Stimulated activated CD4-positive, alpha-beta T cell treated with anti-CD3 and anti-CD28 coated beads, Interleukin-1b, Interleukin-23, amount 100 ng/mL, for 1 hour (primary cell): ENCODE measurements around the gene AP2S1.
"Not testable (repeated sequence)": the region's sequence is repeated elsewhere in the genome, so short reads cannot be mapped to it uniquely, and the experiment has no call there.

ENCODE experiments used
- DNase-seq, 2 donors: peaks; one replicate each; pipeline ENCODE4 v3.0.0-alpha.2; 2020; ENCODE audit warnings: low read depth in 2 of 2

The AP2S1 gene

DNA sequence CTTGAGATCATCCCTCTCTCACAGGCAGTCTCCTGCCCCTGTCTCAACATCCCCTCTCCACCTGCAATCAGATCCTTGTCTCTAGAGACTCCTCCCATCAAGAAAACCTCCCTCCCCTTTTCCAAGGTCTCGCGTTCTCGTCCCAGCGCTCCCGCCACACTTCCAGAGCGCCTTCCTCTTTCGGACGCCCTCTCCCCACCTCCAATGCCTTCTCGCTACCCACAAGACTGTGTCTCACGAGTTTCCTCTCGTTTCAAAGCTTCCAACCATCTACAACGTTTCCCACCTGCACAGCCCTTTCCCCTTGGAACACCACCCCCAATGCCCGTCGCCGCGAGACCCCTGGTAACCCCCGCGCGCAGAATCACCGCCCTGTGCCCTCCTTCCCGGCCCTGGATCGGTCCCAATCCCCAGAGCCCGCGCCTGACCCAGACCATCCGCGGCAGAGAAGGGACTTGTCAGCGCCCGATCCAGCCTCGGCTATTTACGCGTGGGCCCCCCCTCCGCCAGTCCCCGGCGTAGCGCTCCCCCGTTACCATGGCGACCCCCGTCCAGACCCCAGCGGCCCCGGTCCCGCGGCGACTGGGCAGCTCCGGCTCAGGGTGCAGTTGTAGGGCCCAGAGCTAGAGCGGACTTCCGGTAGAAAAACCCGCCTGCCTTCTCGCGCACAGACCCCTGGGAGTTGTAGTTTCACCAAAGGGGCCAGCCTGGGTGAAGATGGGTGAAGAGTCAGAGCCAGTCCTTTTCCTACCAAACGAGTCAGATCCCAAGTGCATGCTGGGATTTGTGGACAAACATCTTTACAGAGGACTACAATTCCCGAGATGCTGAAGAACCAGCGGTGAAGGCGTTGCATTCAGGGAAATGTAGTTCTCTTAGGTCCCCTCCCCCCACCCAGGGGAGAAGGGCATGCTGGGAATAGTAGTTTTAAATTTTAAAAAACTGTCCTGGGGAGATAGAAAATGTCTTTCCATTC is at the start of gene AP2S1:
AP2S1 (minus strand) TSS at position 619 of the 976 bp plus-strand sequence; CDS start at position 539, 80 bp downstream.
- DNase-seq = peak; percentile 76 to 79

DNA sequence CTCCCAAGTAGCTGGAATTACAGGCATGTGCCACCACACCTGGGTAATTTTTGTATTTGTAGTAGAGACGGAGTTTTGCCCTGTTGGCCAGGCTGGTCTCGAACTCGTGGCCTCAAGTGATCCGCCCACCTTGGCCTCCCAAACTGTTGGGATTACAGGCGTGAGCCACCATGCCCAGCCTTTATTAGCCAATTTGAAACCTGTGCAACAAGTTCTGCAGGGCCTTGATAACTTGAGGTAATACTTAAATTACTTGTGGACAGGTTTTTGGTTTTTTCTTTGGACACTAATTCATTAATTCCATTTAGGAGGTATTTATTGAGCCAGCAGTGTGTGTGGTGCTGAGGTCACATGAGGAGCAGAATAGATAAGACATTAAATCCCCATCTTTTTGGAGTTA is 49.7 kb upstream of the AP2S1 start:
- DNase-seq = no peak

DNA sequence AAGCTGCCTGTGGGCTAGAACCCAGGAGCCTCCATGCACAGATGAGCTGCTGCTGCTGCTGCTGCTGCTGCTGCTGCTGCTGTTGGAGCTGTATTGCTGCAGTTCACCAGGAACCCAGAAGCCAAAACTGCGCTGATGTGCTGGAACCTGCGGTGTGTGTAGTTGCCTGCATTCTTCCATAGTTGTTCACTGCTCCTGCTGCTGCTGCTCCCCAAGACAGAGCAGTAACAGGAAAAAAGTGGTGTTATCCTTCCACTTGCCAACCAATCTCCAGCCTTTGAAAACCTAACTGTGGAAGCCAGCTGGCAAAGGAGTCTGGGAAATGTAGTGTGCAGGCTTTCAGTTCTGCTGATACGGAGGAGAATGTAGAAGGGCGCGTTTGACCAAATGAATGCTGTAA is 48.1 kb upstream of the AP2S1 start:
- no peak for DNase-seq

DNA sequence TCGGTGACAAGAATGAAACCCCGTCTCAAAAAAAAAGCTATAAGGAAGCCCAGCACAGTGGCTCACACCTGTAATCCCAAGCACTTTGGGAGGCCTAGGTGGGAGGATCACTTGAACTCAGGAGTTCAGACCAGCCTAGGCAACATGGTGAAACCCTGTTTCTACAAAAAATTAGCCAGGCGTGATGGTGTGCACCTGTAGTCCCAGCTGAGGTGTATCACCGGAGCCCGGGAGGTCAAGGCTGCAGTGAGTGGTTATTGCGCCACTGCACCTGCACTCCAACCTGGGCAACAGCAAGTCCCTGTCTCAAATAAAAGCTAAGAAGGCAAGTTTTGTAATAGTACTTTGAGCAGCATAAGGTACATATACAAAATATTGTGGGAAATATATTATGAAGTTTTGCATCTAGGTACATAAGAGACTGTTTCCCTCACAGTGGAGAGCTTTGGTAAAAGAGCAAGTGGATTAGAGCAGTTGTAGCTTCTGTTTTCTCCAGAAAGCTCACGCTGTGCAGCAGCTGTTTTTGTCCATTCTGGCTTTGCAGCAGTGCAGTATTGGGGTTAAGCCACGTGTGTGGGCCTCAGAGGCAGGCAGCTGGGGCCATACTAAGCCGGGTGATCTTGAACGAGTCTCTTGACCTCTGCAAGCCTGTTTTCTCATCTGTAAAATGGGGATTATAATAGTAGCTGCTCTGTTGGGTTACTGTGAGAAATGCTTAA is 45.6 kb upstream of the AP2S1 start:
- no peak for DNase-seq

DNA sequence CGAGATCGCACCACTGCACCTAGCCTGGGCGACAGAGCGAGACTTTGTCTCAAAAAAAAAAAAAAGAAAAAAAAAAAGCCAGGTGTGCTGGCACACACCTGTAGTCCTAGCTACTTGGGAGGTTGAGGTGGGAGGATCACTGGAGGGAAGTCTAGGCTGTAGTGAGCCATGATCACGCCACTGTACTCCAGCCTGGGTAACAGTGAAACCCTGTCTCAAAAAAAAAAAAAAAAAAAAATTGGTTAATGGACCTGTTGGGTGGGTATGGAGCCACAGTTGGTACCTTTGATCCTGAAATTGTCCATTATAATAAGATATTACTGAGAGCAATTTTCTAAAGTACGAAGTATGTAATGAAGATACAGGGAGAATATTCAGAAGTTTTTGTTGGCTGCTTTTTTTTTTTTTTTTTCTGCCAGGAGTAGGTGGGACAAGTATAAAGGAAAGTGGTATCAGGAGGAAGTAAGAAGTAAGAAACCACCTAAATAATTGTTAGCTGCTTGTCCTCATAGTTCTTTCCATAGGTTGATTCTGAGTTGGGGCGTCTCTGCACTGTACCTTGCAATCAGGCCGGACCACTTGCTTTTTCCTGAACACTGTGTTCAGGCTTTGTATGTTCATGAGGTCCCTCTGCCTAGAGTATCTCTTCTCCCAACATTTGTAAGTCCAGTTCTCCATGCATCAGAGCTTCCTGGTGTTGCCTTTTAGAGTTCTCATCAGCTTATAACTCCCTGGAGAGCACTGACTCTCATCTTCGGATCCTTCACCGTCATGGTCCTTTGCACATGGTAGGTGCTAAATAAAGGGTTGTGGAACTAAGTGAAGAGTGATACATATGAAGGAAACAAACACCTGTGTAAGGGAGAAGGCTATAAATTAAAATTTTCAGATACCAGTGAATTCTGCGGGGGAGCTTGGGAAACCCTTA is 41.9 kb upstream of the AP2S1 start:
- DNase-seq = no peak

DNA sequence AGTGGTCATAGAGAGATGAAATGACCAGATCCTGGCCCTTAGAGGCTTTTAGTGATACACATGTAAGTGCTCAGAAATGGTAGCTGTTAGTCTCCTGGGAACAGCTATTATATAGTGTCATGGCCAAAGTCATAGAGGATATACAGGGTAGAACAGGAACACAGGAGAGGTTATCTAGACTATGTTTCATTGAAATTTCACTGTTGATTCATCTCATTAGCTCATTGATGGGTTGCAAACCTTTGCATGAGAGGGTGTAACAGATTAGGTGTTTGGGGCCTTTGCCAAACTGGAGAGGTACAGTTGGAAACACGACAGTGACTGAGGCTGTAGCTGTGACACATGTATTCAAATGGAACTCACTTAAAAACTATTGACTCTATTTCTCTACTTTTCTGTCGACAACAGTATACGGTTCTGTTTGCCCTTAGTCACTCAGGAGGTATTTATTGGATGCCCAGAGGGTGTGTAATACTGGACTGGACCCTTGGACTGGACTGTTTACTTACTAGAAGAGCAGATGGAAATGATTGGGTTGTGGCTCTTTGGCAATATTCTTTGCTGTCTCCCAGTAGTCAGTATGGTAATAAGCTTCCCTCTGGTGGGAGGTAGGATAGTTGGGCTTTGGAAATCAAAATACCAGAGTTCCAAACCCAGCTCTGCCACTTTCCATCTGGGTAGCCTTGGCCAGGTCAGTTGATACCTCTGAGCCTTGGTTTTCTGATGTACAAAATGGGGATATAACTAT is 40.0 kb upstream of the AP2S1 start:
- DNase-seq = no peak

DNA sequence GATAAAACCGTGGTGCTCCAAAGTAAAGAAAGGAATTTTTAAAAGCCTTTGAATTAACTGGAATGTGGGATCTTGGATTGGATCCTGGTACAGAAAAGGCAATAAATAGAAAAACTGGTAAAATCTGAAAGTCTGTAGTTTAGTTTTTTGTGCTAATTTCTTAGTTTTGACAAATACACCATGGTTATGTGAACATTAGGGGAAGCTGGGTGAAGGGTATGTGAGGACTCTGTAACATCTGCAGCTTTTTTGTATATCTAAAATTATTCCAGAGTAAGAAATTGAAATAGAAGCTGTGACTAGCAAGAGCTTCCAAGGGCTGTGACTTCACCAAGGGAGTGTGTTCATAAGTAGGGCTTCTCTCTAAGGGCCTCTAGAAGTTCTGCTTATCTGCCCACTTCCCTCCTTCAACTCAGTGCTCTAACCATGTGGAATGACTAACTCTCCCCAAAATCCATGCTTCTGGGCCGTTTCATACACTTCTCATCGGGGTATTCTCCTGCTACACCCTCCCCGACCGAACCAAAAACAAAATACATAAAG is 36.7 kb upstream of the AP2S1 start:
- DNase-seq = no peak

DNA sequence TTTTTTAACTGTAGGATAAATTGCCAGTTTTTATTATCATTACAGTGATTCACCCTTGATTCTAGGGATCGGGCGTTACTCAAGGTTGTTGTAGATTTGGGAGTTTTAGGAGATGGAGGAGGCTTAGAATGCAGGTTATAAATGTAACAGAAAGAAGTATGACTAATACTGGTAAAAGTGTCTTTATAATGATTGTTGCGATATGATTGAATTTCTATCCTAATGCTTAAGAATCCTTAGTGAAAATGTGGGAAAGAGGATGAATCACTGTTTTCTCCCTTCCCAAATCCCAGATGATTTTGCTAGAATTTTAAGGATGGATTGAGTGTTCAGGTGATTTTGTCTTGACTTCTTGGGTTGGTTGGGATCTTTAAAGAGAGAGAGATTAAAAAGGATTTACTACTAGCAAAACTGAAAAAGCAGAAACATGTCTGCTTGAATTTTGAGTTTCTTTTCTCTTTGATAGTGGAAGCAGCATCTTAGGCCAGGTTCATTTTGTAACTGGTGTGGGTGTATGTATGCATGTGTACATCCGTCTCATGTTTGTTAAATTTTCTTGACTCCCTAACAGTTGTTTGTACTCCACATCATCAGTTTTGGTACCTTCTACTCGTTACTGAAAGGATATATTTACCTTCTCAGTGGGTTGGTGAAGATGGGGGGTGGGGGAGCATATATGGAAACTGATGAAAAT is 36.0 kb upstream of the AP2S1 start:
- no peak for DNase-seq

DNA sequence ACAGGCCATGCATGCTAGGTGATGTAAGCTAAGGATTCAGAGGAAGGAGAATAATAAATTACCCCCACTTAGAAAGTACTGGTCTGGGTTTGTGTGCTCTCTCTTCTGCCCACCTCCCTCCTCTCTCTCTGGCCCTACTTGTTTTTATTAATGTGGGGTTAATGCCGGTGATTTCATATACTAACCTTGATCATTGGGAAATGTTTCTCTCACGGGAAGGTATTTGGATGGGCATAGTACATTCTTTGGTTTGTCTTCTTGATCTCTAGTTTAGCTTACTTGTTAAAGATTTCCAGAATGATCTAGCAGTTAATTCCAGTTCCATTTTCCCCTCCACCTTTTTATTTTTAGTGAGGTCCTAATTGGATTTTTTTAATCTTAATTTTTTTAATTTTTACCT is 34.8 kb upstream of the AP2S1 start:
- DNase-seq = no peak

DNA sequence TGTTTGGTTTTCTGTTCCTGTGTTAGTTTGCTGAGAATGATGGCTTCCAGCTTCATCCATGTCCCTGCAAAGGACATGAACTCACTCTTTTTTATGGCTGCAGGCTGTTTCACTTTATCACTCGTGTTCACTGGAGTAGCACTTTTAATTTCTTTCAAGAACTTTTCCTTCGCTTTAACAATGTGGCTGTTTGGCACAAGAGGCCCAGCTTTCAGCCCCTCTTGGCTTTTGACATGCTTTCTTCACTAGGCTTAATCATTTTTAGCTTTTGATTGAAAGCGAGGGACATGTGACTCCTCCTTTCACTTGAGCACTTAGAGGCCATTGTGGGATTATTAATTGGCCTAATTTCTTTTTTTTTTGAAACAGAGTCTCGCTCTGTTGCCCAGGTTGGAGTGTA is 32.1 kb upstream of the AP2S1 start:
- not testable (repeated sequence) for DNase-seq

DNA sequence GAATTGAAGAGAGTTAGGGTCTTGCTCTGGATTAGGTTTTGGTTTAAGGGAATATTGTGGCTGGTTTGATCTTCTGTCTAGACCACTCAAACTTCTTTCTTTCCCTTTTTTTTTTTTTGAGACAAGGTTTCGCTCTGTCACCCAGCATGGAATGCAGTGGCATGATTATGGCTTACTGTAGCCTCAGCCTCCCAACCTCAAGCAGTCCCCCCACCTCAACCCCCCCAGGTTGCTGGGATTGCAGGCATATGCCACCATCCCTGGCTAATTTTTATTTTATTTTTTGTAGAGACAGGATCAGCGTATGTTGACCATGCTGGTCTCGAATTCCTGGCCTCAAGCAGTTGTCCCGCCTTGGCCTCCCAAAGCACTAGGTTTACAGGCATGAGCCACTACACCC is 31.4 kb upstream of the AP2S1 start:
- DNase-seq = no peak

DNA sequence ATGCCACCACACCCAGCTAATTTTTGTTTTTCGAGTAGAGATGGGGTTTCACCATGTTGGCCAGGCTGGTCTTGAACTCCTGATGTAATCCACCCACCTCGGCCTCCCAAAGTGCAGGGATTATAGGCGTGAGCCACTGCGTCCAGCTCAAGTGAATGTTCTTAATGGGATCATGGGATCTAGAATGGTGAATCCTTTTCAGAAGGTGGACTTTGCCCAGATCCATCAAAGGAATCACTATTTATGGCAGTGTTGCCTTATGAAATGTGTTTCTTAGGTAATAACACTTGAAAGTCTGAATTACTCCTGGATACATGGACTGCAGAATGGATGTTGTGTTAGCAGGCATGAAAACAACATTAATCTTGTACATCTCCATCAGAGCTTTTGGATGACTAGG is 30.4 kb upstream of the AP2S1 start:
- DNase-seq = no peak

DNA sequence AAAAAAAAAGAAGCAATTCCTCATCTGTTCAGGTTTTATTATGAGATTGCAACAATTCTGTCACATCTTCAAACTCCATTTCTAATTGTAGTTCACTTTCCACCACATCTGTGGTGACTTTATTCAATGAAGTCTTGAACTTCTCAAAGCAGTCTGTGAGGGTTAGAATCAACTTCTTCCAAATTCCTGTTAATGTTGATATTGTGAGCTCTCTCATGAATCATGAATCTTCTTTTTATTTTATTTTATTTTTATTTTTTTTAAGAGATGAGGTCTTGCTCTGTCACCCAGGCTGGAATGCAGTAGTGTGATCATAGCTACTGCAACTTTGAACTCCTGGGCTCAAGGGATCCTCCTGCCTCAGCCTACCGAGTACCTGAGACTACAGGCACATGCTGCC is 29.8 kb upstream of the AP2S1 start:
- no peak for DNase-seq

DNA sequence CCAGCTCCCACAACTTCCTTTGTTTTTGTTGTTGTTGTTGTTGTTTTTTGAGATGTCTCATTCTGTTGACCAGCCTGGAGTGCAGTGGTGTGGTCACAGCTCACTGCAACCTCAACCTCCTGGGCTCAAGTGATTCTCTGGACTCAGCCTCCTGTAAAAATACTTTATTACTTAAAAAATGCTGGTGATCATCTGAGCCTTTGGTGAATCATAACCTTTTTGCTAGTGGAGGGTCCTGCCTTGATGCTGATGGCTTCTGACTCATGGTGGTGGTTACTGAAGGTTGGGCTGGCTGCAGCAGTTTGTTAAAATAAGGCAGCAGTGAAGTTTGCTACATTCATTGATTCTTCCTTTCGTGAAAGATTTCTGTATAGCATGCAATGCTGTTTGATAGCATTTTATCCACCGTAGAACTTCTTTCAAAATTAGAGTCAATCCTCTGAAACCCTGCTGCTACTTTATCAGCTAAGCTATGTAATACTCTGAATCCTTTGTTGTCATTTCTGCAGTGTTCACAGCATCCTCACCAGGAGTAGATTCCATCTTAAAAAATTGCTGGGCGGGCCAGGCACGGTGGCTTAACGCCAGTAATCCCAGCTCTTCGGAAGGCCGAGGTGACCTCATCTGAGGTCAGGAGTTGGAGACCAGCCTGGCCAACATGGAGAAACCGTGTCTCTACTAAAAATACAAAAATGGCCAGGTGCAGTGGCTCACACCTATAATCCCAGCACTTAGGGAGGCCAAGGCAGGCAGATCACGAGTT is 28.1 kb upstream of the AP2S1 start:
- DNase-seq = no peak

DNA sequence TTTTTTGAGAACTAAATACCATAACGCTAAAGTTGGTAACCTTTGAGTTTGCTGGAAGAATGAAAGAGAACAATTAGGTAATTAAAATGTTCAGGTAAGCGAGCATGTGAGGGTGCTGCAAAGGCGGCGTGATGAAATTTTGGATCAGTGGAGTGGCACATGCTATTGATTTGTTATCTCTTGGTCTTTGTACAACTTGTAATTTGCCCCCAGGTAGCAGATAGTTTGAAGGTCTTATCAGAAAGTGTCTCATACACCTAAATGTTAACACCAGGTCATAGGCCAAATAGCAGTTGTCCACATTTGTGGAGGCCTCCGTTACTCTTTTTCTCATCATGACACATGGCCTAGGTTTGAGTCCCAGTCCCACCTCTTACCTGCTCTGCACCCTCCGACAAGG is 25.0 kb upstream of the AP2S1 start:
- no peak for DNase-seq

DNA sequence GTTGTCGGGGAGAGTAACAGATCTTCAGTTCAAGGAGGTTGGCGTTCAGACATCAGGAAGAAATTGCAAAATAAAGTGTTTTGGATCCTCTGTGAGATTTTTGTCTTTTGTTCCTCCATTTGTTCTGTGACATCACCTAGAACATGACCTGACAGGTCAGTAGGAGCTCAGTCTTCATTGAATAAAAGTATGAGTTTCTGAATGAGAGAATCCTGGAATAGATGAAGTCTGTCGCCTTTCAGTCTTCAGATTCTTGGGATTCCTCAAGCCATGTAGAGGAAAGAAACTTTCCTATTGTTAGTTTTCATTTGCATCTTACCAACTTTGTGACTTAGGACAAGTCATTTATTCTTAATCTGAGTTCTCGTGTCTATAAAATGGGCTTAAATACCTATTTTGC is 24.6 kb upstream of the AP2S1 start:
- no peak for DNase-seq

DNA sequence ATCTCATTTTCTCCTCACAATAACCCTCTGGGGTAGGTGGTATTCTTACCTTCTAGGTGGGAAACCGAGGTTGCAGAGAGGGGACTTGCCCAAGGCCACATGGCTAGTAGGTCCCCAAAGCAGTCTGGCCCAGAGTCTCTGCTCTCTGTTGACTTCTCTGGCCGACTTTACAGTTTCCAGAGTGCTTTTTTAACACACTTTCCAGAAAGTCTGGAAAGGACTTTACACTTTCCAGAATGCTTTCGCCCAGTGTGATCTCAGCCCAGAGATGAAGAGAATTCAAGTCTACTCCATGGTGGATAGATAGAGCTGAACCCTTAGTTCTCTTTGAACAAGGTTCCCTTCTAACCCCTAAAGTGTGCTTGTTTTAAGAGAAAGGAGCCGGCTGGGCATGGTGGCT is 22.3 kb upstream of the AP2S1 start:
- no peak for DNase-seq

DNA sequence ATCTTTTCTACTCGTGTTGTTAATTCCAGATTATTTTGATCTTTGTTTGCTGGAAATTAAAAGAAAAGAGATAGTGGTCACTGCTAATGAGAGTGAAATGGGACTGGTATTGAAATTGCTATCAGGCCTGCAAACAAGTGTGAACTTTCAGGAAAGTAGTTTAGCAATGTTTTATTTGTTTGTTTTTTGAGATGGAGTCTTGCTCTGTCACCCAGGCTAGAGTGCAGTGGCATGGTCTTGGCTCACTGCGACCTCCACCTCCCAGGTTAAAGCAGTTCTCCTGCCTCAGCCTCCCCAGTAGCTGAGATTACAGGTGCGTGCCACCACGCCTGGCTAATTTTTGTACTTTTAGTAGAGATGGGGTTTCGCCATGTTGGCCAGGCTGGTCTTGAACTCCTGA is 20.5 kb upstream of the AP2S1 start:
- DNase-seq = not testable (repeated sequence)

DNA sequence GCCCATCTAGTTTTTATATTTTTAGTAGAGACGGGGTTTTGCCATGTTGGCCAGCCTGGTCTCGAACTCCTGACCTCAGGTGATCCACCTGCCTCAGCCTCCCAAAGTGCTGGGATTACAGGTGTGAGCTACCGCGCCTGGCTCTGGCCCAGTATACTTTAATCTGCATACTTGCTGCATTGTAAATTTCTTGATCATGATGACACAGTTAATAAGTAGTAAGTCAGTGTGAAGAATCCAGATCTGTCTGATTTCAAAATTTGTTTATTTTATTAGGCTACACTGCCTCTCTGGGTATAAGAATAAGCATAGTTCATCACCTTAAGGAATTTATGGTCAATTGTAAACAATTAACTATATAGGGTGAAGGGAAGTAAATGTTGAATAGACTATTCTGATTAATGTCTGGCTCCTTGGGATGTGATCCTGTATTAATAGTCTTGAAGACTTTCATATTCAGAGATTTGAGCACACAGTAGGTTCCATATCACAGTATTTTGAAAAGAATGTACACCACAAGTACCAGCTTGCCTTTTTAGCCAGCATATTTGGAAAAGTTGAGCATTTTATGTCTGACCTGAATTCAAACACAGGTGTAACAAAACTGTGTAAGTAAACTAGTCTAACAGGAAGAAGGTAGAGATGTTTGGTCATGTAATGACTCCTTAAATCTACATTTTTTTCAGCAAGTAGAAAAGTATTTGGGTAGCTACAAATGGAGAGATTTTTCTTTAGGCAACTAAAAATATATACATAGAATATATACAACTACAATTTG is 17.6 kb upstream of the AP2S1 start:
- DNase-seq = no peak
